C4-2B (cell line): Measurements from ENCODE around the gene S1PR5.

ENCODE experiments used
- ZFX ChIP-seq: fragments of 450-650 bp; IDR thresholded peaks from 2 replicates; pipeline ENCODE4 v1.6.1; 2017
- TF ChIP-seq, protein P1 (sequence below): fragments of 450-650 bp; conservative IDR thresholded peaks from 2 replicates; pipeline ENCODE4 v1.5.1; 2017; ENCODE audit warnings: mild to moderate bottlenecking

DNA sequence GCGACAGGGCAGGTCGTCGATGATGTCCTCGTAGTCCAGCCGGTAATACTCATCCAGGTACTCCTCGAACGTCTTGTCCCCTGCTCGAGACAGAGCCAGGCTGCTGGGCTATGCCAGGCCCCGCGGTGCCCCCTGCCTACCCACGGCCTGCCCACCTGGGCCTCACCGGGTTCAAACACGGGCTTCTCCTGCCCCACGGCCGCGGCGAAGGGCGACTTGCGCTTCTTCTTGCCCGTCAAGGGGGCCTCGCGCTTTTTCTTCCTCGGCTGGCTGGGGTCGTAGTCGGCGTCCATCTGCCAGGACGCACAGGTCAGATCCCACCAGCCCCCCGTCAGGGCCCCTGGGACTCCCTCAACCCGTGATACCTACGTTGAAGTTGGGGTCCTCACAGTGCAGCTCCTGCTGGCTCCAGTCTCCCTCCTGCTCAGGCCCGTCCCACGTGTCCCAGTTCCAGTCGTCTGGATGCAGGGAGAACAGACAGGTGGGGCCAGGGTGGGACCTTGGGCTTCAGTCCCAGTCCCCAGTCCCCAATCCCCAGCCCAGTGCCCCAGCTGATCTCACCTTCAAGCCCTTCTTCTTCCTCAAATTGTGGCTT lies 40.5 kb upstream of the S1PR5 start:
- TF ChIP-seq, protein P1, sequence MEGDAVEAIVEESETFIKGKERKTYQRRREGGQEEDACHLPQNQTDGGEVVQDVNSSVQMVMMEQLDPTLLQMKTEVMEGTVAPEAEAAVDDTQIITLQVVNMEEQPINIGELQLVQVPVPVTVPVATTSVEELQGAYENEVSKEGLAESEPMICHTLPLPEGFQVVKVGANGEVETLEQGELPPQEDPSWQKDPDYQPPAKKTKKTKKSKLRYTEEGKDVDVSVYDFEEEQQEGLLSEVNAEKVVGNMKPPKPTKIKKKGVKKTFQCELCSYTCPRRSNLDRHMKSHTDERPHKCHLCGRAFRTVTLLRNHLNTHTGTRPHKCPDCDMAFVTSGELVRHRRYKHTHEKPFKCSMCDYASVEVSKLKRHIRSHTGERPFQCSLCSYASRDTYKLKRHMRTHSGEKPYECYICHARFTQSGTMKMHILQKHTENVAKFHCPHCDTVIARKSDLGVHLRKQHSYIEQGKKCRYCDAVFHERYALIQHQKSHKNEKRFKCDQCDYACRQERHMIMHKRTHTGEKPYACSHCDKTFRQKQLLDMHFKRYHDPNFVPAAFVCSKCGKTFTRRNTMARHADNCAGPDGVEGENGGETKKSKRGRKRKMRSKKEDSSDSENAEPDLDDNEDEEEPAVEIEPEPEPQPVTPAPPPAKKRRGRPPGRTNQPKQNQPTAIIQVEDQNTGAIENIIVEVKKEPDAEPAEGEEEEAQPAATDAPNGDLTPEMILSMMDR = no peak
- TF ChIP-seq ZFX = no peak
